ENCODE measurements around the gene MED8.

Gene MED8

GRCh38 chr1:43434256-43434655 is 44.7 kb upstream of the MED8 start:
- Histone ChIP-seq H3K9me3 (replicated peaks in 1 of 11) (no peaks in the 10 kb centered on the region), H3K36me3 (peaks cover 89 to 100% (median 99%) of the 10 kb centered on the region in 11 experiments)

GRCh38 chr1:43432907-43433306 is 43.3 kb upstream of the MED8 start:
- Histone ChIP-seq H3K4me1 (no peaks in the 10 kb centered on the region), H4K20me1 (no peaks in the 10 kb centered on the region; a peak in 2 of 22 replicates), H3K4me3 (no peak overlapping the region), H3K27ac (no peak overlapping the region), H3K27me3 (no peaks in the 10 kb centered on the region), H3K9me3 (replicated peaks in 1 of 11) (no peaks in the 10 kb centered on the region), H3K9ac (no peak overlapping the region), H3K36me3 (peaks cover 91 to 100% (median 99%) of the 10 kb centered on the region in 11 experiments), H3K4me2 (no peak overlapping the region)
- no peak for TF ChIP-seq Cebpa-rat (IDR thresholded peaks at IDR 0.05)

More at GRCh38 chr1:43434256-43434655, 44.7 kb upstream of the MED8 start:
- H3K4me3 ChIP-seq, result no peak overlapping the region
- peaks cover 0 to 5% (median 0%) of the 10 kb centered on the region in 11 experiments; a peak in 2 of 22 replicates for H4K20me1 ChIP-seq
- no peak overlapping the region for H3K27ac ChIP-seq
- no peaks in the 10 kb centered on the region for H3K27me3 ChIP-seq
- no peak overlapping the region for H3K9ac ChIP-seq
- TF ChIP-seq Cebpa-rat (IDR thresholded peaks at IDR 0.05), result no peak
- H3K4me1 ChIP-seq, result no peaks in the 10 kb centered on the region
- no peak overlapping the region for H3K4me2 ChIP-seq

- H3K27ac ChIP-seq, result no peak overlapping the region
- no peak overlapping the region for H3K4me3 ChIP-seq
- H4K20me1 ChIP-seq, result no peaks in the 10 kb centered on the region; a peak in 2 of 22 replicates
- no peak for TF ChIP-seq Cebpa-rat (IDR thresholded peaks at IDR 0.05)
- no peaks in the 10 kb centered on the region for H3K27me3 ChIP-seq
- no peak overlapping the region for H3K4me2 ChIP-seq
- H3K4me1 ChIP-seq, result no peaks in the 10 kb centered on the region
- H3K9ac ChIP-seq, result no peak overlapping the region
- H3K9me3 ChIP-seq (replicated peaks in 1 of 11), result no peaks in the 10 kb centered on the region
- H3K36me3 ChIP-seq, result peaks cover 91 to 100% (median 99%) of the 10 kb centered on the region in 11 experiments
These were observed 42.7 kb upstream of the MED8 start for GRCh38 chr1:43432171-43432860.

- Histone ChIP-seq H3K4me2 (no peak overlapping the region), H3K36me3 (peaks cover 93 to 100% (median 100%) of the 10 kb centered on the region in 11 experiments)
These were observed 42.1 kb upstream of the MED8 start for GRCh38 chr1:43431676-43432075.

GRCh38 chr1:43430831-43431230 is 41.2 kb upstream of the MED8 start:
- H3K4me1 ChIP-seq, result no peaks in the 10 kb centered on the region
- no peak for TF ChIP-seq Cebpa-rat (IDR thresholded peaks at IDR 0.05)
- H3K9me3 ChIP-seq (replicated peaks in 1 of 11), result no peaks in the 10 kb centered on the region
- H4K20me1 ChIP-seq, result peaks cover 0 to under 1% (median 0%) of the 10 kb centered on the region in 11 experiments; a peak in 2 of 22 replicates
- no peak overlapping the region for H3K4me2 ChIP-seq
- H3K27me3 ChIP-seq, result no peaks in the 10 kb centered on the region
- no peak overlapping the region for H3K27ac ChIP-seq
- H3K36me3 ChIP-seq, result peaks cover 99 to 100% (median 100%) of the 10 kb centered on the region in 11 experiments
- H3K9ac ChIP-seq, result no peak overlapping the region
- H3K4me3 ChIP-seq, result no peak overlapping the region

More at GRCh38 chr1:43431676-43432075, 42.1 kb upstream of the MED8 start:
- Histone ChIP-seq H4K20me1 (no peaks in the 10 kb centered on the region; a peak in 2 of 22 replicates), H3K9ac (no peak overlapping the region), H3K9me3 (replicated peaks in 1 of 11) (no peaks in the 10 kb centered on the region), H3K27me3 (no peaks in the 10 kb centered on the region), H3K27ac (no peak overlapping the region), H3K4me3 (no peak overlapping the region), H3K4me1 (no peaks in the 10 kb centered on the region)
- no peak for TF ChIP-seq Cebpa-rat (IDR thresholded peaks at IDR 0.05)

- Histone ChIP-seq H3K9ac (no peak overlapping the region), H3K36me3 (peaks cover 100% of the 10 kb centered on the region in 11 experiments), H4K20me1 (peaks cover 0 to 24% (median 0%) of the 10 kb centered on the region in 11 experiments; a peak in 4 of 22 replicates), H3K4me1 (no peaks in the 10 kb centered on the region), H3K9me3 (replicated peaks in 1 of 11) (no peaks in the 10 kb centered on the region), H3K4me2 (no peak overlapping the region), H3K27me3 (no peaks in the 10 kb centered on the region), H3K27ac (no peak overlapping the region), H3K4me3 (no peak overlapping the region)
- TF ChIP-seq Cebpa-rat (IDR thresholded peaks at IDR 0.05), result no peak
These were observed 38.3 kb upstream of the MED8 start for GRCh38 chr1:43427941-43428340.

- Histone ChIP-seq H3K9me3 (replicated peaks in 1 of 11) (no peaks in the 10 kb centered on the region), H3K9ac (no peak overlapping the region), H3K36me3 (peaks cover 99 to 100% (median 99%) of the 10 kb centered on the region in 11 experiments), H3K4me3 (no peak overlapping the region), H4K20me1 (peaks cover 0 to 28% (median 0%) of the 10 kb centered on the region in 11 experiments; a peak in 4 of 22 replicates), H3K27ac (no peak overlapping the region), H3K4me2 (no peak overlapping the region), H3K27me3 (no peaks in the 10 kb centered on the region), H3K4me1 (no peaks in the 10 kb centered on the region)
- no peak for TF ChIP-seq Cebpa-rat (IDR thresholded peaks at IDR 0.05)
These were observed 37.9 kb upstream of the MED8 start for GRCh38 chr1:43427524-43427923.

- H3K4me2 ChIP-seq, result no peak overlapping the region
- no peaks in the 10 kb centered on the region for H3K27me3 ChIP-seq
- no peaks in the 10 kb centered on the region for H3K9me3 ChIP-seq (replicated peaks in 1 of 11)
- H3K36me3 ChIP-seq, result peaks cover 97 to 99% (median 98%) of the 10 kb centered on the region in 11 experiments
- H3K27ac ChIP-seq, result no peak overlapping the region
- H3K4me1 ChIP-seq, result no peaks in the 10 kb centered on the region
- TF ChIP-seq Cebpa-rat (IDR thresholded peaks at IDR 0.05), result no peak
- H4K20me1 ChIP-seq, result peaks cover 0 to 36% (median 0%) of the 10 kb centered on the region in 11 experiments; a peak in 5 of 22 replicates
- H3K4me3 ChIP-seq, result no peak overlapping the region
- H3K9ac ChIP-seq, result no peak overlapping the region
These were observed 36.6 kb upstream of the MED8 start for GRCh38 chr1:43426221-43426620.

- Histone ChIP-seq H3K36me3 (peaks cover 97 to 99% (median 98%) of the 10 kb centered on the region in 11 experiments), H3K9ac (no peak overlapping the region), H4K20me1 (peaks cover 0 to 37% (median 0%) of the 10 kb centered on the region in 11 experiments; a peak in 5 of 22 replicates), H3K4me2 (no peak overlapping the region), H3K27me3 (no peaks in the 10 kb centered on the region), H3K9me3 (replicated peaks in 1 of 11) (no peaks in the 10 kb centered on the region), H3K4me1 (no peaks in the 10 kb centered on the region), H3K4me3 (no peak overlapping the region), H3K27ac (no peak overlapping the region)
- no peak for TF ChIP-seq Cebpa-rat (IDR thresholded peaks at IDR 0.05)
These were observed 35.4 kb upstream of the MED8 start for GRCh38 chr1:43425045-43425444.

Measured in BLaER1 treated with 17β-estradiol and CSF1 and Interleukin-3, amounts not matched to agents 10 nM and 100 nM (cell line).